ENCODE results near the gene IPO13.

The IPO13 gene

DNA sequence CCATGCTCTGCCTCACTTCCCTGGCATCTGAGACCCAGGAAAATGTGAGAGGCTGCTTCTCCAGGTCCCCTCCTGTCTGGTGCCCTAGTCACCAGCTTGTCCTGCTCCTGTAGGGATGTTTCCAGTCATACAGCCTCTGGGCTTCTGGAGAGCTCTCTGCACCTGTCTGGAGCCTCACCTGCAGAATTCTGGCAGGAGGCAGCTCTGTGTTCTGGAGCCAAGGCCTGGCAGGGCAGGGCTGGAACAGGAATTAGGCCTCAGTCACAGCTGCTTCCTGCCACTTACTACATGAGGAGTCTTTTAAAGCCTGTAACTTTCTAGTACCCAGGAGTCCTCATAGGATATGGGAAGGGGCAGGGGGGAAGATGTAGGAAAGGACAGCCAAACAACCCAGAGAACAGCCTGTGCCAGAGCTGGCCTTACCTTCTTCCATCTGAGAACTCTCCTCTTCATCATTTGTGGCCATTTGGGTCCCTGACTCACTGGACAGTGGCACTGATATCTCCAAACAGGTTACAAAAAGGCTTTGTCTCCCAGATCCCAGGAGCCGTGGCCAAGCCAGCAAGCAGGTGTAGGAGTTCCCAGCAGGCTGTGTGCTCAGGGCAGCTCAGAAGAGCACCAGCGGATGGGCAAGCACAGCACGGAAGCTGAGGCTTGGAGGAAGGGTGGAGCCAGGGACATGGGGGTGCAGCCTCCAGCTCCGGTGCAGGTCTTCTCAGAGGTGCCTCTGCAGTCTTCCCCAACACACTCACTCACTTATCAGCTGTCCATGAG lies 44.5 kb upstream of the IPO13 start:
- peaks cover 5% of the 10 kb centered on the region for H3K36me3 ChIP-seq
- H3K27ac ChIP-seq = no peak overlapping the region
- no peak overlapping the region for H3K4me3 ChIP-seq (ENCODE audit: low read depth in 1 of 2, low read length in 1 of 2)
- no peaks in the 10 kb centered on the region for H3K4me1 ChIP-seq (ENCODE audit: control insufficient read depth in 1 of 2, insufficient read depth in 1 of 2, low read depth in 1 of 2, low read length in 1 of 2)
- no peaks in the 10 kb centered on the region for H3K9me3 ChIP-seq
- TF ChIP-seq, protein P1, sequence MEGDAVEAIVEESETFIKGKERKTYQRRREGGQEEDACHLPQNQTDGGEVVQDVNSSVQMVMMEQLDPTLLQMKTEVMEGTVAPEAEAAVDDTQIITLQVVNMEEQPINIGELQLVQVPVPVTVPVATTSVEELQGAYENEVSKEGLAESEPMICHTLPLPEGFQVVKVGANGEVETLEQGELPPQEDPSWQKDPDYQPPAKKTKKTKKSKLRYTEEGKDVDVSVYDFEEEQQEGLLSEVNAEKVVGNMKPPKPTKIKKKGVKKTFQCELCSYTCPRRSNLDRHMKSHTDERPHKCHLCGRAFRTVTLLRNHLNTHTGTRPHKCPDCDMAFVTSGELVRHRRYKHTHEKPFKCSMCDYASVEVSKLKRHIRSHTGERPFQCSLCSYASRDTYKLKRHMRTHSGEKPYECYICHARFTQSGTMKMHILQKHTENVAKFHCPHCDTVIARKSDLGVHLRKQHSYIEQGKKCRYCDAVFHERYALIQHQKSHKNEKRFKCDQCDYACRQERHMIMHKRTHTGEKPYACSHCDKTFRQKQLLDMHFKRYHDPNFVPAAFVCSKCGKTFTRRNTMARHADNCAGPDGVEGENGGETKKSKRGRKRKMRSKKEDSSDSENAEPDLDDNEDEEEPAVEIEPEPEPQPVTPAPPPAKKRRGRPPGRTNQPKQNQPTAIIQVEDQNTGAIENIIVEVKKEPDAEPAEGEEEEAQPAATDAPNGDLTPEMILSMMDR (IDR thresholded peaks at IDR 0.05) = no peak
- no peaks in the 10 kb centered on the region for H3K27me3 ChIP-seq

DNA sequence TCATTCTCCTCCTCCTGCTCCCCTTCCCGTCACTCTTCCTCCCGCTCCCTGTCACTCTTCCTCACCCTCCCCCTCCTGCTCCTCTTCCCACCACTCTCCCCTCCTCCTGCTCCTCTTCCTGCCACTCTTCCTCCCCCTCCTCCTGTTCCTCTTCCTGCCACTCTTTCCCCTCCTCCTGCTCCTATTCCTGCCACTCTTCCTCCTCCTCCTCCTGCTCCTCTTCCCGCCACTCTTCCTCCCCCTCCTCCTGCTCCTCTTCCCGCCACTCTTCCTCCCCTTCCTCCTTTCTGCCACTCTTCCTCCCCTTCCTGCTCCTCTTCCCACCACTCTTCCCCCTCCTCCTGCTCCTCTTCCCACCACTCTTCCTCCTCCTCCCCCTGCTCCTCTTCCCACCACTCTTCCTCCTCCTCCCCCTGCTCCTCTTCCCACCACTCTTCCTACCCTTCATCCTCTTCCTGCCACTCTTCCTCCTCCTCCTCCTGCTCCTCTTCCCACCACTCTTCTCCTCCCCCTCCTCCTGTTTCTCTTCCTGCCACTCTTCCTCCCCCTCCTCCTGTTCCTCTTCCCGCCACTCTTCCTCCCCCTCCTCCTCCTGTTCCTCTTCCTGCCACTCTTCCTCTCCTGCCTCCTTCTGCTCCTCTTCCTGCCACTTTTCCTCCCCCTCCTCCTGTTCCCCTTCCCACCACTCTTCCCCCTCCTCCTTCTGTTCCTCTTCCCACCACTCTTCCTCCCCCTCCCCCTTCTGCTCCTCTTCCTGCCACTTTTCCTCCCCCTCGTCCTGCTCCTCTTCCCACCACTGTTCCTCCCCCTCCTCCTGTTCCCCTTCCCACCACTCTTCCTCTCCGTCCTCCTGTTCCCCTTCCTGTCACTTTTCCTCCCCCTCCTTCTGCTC lies 41.8 kb upstream of the IPO13 start:
- Histone ChIP-seq H3K27ac (no peak overlapping the region), H3K27me3 (no peaks in the 10 kb centered on the region), H3K9me3 (no peaks in the 10 kb centered on the region), H3K4me1 (ENCODE audit: control insufficient read depth in 1 of 2, insufficient read depth in 1 of 2, low read depth in 1 of 2, low read length in 1 of 2) (no peaks in the 10 kb centered on the region), H3K4me3 (ENCODE audit: low read depth in 1 of 2, low read length in 1 of 2) (no peak overlapping the region), H3K36me3 (no peaks in the 10 kb centered on the region)
- TF ChIP-seq, protein P1 (IDR thresholded peaks at IDR 0.05) = no peak

DNA sequence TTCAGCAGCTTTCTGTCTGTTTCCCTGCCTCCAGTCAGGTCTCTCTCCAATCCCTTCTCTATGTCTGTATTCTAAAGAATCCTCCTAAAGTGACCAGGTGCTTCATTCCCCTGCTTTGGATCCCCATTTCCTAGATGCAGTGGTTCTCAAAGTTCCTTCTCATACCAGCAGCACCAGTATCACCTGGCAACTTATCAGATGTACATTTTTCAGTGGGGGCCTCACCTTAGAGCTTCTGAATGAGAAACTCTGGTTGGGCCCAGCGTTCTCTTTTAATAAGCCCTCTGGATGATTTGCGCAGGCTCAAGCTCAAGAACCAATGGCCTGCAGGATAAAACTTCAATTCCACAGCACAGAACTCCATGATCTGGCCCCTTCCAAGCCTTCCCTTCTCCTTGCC lies 38.5 kb upstream of the IPO13 start:
- no peaks in the 10 kb centered on the region for H3K27me3 ChIP-seq
- no peak overlapping the region for H3K4me3 ChIP-seq (ENCODE audit: low read depth in 1 of 2, low read length in 1 of 2)
- no peaks in the 10 kb centered on the region for H3K4me1 ChIP-seq (ENCODE audit: control insufficient read depth in 1 of 2, insufficient read depth in 1 of 2, low read depth in 1 of 2, low read length in 1 of 2)
- no peaks in the 10 kb centered on the region for H3K9me3 ChIP-seq
- no peak overlapping the region for H3K27ac ChIP-seq
- TF ChIP-seq, protein P1 (IDR thresholded peaks at IDR 0.05) = no peak
- H3K36me3 ChIP-seq = no peaks in the 10 kb centered on the region

GRCh38 chr1:43908858-43909257 lies 37.9 kb upstream of the IPO13 start:
- H3K27ac ChIP-seq = no peak overlapping the region
- no peaks in the 10 kb centered on the region for H3K27me3 ChIP-seq
- no peaks in the 10 kb centered on the region for H3K36me3 ChIP-seq
- TF ChIP-seq, protein P1 (IDR thresholded peaks at IDR 0.05) = no peak
- no peak overlapping the region for H3K4me3 ChIP-seq (ENCODE audit: low read depth in 1 of 2, low read length in 1 of 2)
- no peaks in the 10 kb centered on the region for H3K4me1 ChIP-seq (ENCODE audit: control insufficient read depth in 1 of 2, insufficient read depth in 1 of 2, low read depth in 1 of 2, low read length in 1 of 2)
- no peaks in the 10 kb centered on the region for H3K9me3 ChIP-seq

DNA sequence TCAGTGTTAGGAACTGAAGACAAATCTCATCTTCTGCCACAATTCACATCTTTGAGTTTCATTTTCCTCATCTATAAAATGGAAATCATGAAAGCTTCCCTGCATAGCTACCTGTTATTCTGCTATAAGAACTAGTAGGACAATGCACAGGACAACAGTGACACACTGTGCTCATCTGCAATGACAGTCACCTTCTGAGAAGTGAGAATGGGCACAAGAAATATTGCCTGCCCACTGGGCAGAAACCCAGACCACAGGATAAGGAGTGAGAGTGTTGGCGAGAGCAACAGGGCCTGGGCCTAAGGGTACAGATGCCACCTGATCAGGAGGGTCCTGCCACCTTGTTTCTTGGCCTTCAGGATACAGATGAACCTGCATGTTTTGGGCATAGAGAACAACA lies 36.4 kb upstream of the IPO13 start:
- TF ChIP-seq, protein P1 (IDR thresholded peaks at IDR 0.05) = no peak
- Histone ChIP-seq H3K4me1 (ENCODE audit: control insufficient read depth in 1 of 2, insufficient read depth in 1 of 2, low read depth in 1 of 2, low read length in 1 of 2) (no peaks in the 10 kb centered on the region), H3K4me3 (ENCODE audit: low read depth in 1 of 2, low read length in 1 of 2) (no peak overlapping the region), H3K36me3 (no peaks in the 10 kb centered on the region), H3K27ac (no peak overlapping the region), H3K9me3 (no peaks in the 10 kb centered on the region), H3K27me3 (no peaks in the 10 kb centered on the region)

Measured in neutrophil (primary cell).